B cell (primary cell): Measurements from ENCODE around the gene FBXO44.

Experiments used
- CTCF ChIP-seq: fragments of 200-600 bp; IDR thresholded peaks from one replicate; pipeline ENCODE4 v1.8.0; 2022; ENCODE audit warnings: antibody characterized with exemption, mild to moderate bottlenecking
- EZH2 ChIP-seq: IDR thresholded peaks from 2 replicates; pipeline ENCODE4 v1.6.1; 2012; ENCODE audit warnings: borderline replicate concordance, low read depth, mild to moderate bottlenecking, moderate library complexity, low read length; ENCODE audit not compliant: insufficient read depth, poor library complexity, severe bottlenecking

GRCh38 chr1:11620924-11621323 is 33.8 kb upstream of the FBXO44 start:
- TF ChIP-seq CTCF (no peak), EZH2 (no peak)
